HCEC 1CT (cell line): ENCODE measurements around the gene RERE.

Source experiments
- DNase-seq: peaks from one replicate; pipeline ENCODE4 v3.0.0-alpha.2; 2017

The RERE gene

GRCh38 chr1:8373125-8373524, 444.3 kb downstream of the RERE start:
- no peak for DNase-seq

DNA sequence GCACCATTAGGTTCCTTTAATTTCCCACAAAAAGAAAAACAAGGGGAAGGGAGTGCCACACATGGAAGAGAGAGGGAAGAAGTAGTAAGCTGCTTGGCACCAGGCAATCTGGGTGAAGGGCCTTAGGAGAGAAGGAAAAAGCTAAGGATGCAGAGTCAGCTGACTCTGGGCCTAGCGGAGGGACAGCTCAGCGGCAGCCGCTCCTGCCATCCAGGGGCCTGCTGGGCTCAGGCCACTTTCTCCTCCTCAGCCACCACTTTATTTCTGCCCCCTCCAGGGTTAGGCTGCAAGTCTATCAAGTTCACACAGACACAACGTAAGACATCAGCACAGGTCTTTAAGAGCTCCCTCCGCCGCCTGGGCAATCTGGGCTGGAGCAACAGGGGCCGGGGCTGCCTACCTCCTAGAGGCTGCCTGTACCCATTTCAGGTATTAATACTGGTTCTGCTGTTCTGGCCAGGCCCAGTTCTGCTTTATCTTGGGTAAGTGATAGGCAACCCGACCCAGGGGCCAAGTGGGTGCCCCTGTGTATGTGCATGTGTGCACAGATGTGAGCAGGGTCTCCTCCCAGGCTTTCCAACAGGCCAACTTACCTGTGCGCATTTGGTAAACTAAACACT, 446.0 kb downstream of the RERE start:
- DNase-seq: no peak

GRCh38 chr1:8370905-8371315, 446.5 kb downstream of the RERE start:
- DNase-seq: no peak

DNA sequence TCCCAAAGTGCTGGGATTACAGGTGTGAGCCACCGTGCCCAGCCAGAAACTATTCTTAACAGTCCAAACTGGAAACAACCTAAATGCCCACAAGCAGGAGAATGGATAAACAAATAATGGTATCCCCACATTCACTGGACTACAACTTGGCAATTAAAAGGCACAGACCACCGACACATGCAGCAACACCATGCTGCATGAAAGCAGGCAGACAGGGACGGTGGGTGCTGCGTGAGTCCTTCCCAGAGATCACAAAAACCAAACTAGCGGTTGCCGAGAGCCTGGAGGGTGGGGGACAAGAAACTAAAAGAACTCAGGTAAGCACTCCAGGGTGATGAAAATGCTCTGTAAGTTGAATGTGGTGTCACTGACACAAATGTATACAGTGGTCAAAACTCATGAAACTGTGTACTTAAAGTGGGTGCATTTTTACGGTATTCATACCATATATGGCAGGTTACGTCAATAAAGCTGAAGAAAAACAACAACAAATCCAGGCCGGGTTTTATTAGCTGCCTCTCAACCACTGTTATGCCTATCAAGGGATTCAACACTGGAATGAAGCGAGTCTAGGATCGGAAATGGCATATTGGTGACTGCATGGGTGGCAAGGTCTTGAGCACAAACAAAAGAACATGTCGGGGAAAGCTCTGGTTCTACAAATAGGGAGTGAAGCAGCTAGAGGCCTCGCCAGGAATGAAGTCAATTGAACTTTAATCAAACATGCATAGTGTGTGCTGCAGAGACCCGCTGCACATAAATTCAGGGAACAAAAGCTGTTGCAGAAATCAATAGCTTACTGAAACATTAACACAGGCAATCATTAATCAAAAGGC, 447.2 kb downstream of the RERE start:
- no peak for DNase-seq

GRCh38 chr1:8368956-8369639, 448.3 kb downstream of the RERE start:
- no peak for DNase-seq

DNA sequence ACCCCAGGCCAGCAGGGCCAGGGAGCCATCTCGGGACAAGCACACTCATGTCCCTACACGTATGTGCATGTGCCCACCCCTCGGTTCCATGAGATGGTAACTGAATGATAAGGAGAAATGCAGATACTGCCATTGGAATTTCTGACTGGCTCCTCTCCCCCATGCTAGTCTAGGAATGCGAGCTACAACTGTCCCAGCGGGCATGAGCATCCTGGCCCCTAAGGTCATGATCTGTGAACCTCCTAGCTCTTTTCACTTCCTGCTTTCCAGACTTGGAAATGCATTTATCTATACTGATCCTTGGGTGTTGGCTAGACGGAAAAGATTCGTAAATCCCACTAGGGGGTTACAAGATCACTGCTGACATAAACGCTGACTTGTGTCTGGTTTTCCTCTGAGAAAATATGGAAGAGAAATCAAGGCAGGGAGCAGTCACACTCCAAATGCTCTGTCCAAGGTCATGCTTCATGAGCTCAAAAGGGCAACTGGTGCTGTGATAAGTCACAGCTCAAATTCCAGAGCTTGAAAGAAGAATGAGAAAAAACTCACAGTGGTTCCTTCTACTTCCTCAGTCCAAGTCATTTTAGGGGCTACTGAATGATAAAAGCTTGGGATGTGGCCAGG, 449.8 kb downstream of the RERE start:
- no peak for DNase-seq

GRCh38 chr1:8365661-8366362, 451.6 kb downstream of the RERE start:
- DNase-seq: no peak

GRCh38 chr1:8364528-8365442, 452.7 kb downstream of the RERE start:
- DNase-seq: no peak

GRCh38 chr1:8363767-8364301, 453.6 kb downstream of the RERE start:
- DNase-seq: no peak

- DNase-seq: no peak
Observed at GRCh38 chr1:8363186-8363766, 454.2 kb downstream of the RERE start.

GRCh38 chr1:8362701-8363101, 454.7 kb downstream of the RERE start:
- DNase-seq: no peak

DNA sequence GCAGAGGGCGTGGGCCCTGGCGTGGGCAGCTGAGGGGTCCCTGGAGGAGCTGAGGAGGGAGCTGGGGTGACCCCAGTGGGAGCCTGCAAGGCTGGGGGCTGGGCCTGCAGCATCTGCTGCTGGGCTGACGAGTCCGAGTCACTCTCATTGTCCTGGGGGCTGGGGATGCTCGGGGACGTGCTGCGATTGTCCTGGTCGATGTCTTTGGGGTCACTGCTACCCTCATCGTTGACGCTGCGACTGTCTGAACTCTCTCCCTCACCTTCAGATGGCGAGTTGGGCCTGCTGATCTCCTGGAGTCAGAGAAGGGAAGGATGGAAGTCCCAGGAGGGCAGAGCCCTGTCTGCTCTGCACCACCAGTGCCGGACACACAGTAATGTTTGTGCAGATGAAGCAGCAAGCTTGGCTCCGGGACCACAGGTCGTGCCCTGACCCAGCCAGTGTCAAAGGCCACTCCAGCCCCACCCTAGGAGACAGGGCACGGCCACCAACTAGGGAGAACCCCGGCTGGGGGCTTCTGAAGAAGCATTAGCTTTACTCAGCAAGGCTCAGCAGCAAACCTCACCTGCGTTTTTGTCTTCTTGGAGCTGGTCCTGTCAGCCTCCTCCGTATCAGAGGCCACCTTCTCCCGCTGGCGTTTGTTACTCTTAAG, 456.1 kb downstream of the RERE start:
- DNase-seq: no peak

DNA sequence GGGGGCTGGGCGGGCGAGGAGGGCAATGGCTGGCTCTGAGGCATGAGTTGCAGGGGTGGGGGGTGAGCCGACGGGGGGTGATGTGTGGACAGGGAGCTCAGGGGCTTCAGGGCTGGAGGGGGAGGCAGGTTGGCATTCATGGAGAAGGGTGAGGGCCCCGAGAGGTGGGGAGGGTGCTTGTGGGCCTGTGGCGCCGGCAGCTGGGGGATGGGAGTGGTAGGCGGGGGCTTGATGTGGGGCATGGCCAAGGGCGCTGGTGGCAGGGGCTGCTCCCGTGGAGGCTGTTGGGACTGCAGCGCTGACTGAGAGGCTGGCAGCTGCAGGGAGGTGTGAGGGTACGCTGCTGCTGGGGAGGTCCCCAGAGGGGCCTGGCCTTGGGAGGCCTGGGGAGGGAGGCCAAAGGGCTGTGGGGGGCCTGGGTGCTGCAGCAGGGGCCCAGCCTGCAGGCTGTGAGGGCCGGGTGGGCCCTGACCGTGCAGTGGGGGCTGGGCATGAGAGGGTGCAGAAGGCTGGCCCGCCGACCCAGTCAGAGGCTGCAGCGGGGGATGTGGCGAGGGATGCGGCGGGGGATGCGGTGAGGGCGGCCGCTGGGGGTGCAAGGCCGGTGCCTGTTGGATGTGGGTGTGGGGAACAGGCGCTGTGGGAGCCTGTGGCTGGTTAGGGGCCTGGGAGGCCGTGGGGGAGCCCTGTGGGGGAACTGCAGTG, 456.8 kb downstream of the RERE start:
- no peak for DNase-seq

GRCh38 chr1:8359617-8360481, 457.6 kb downstream of the RERE start:
- DNase-seq: no peak

DNA sequence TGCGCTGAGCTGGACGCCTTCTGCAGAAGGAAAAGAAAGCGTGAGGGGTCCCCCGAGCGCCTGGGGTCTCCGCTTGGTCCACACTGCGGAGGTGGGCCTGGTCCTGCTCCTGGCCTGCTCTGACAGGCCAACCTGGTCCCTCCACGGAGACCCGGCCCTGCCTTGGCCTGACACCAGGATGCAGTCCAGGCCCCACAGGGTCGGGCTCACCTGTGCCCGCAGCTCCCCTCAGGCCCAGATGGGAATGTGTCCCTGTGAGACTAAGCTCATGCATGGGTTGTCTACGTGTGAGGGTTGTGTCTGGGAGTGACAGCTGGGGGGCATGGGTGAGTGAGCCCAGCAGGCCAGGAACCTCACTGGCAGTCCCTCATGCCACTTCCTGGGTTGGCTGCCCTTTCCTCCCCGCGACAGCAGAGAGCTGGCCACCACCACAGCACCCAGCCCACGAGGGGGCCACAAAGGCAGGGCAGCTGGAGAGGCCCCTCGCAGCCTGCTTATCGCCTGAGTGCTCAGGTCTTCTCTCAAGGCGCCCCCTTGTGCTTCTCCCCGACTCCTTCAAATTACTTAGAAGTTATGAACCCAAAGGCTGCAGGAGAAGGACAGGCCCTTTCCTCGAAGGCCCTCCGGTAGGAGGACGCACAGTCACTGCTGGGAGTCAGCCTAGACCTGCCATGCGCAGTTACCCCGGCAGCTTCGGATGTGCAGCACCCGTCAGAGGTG, 458.4 kb downstream of the RERE start:
- no peak for DNase-seq

DNA sequence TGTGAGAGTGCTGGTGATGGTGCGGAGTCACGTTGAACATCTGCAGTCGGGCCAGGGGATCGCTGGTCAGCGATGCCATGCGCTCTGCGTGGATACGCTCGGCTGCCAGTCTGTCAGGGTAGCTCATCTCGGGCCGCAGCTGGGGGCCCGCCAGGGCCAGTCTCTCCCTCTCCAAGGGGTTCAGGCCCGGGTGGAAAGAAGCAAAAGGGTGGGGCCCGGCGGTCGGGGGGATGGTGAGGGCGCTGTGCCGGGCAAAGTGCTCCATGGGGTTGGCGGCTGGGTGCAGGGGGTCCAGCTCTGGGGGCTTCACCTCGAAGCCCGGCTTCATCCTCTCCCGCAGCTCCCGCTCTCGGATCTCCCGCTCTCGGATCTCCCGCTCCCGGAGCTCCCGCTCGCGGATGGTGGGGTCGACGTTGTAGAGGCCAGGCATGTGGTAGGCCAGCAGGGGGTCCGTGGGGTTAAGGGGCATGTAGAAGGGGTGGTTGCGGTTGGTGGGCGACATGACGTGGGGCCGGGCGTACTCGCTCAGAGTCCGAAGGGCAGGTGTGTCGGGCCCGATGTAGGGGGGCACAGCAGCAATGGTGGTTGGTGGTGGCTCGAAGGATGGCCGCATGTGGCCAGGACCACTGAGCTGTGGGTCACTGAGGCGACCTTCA, 459.1 kb downstream of the RERE start:
- DNase-seq: no peak

- DNase-seq: no peak
Observed at GRCh38 chr1:8357329-8358101, 459.9 kb downstream of the RERE start.
